HCT116 (cell line): ENCODE results near the gene CLCA4.

Experiments used
- CEBPB ChIP-seq: IDR thresholded peaks from 2 replicates; pipeline ENCODE4 v1.6.1; 2012; ENCODE audit warnings: low read depth
- EZH2 ChIP-seq: fragments of 200-600 bp; sonication (generic); IDR thresholded peaks from 2 replicates; pipeline ENCODE4 v1.6.1; 2017; ENCODE audit warnings: antibody characterized with exemption, mixed run types
- EZH2phosphoT487 ChIP-seq: fragments of 200-600 bp; IDR thresholded peaks from 2 replicates; pipeline ENCODE4 v1.6.1; 2018; ENCODE audit warnings: antibody characterized with exemption, borderline replicate concordance
- FOSL1 ChIP-seq: IDR thresholded peaks from 2 replicates; pipeline ENCODE4 v1.6.1; 2012; ENCODE audit warnings: low read depth
- JUND ChIP-seq: IDR thresholded peaks from 2 replicates; pipeline ENCODE4 v1.6.1; 2012
- POLR2A ChIP-seq: IDR thresholded peaks from 2 replicates; pipeline ENCODE4 v1.7.0; 2011; ENCODE audit warnings: borderline replicate concordance; ENCODE audit not compliant: insufficient read depth, insufficient read length; ENCODE audit errors: extremely low read depth
- POLR2AphosphoS5 ChIP-seq: IDR thresholded peaks from 2 replicates; pipeline ENCODE4 v1.6.1; 2011; ENCODE audit warnings: mild to moderate bottlenecking, low read depth, low read length, moderate library complexity
- ZBTB33 ChIP-seq: IDR thresholded peaks from 2 replicates; pipeline ENCODE4 v1.6.1; 2011; ENCODE audit warnings: mild to moderate bottlenecking, low read length, moderate library complexity; ENCODE audit not compliant: insufficient replicate concordance; ENCODE audit errors: extremely low read depth
- ZNF274 ChIP-seq: fragments of 200-500 bp; sonication (Bioruptor generic); IDR thresholded peaks from 2 replicates; pipeline ENCODE4 v1.6.1; 2014; ENCODE audit warnings: mild to moderate bottlenecking, low read depth, low read length, inconsistent platforms
- TF ChIP-seq, protein P1 (sequence below), 3 experiments: fragments of 200-600 bp in 1 of 3; sonication (generic) in 1 of 3; IDR thresholded peaks in 2 of 3; conservative IDR thresholded peaks in 1 of 3; 2 replicates each; pipeline ENCODE4 v1.5.1; 2012 to 2017; ENCODE audit warnings: low read depth in 2 of 3, low read length in 2 of 3, antibody characterized with exemption in 1 of 3, borderline replicate concordance in 1 of 3, control low read depth in 1 of 3, mild to moderate bottlenecking in 1 of 3, mixed read lengths in 1 of 3, mixed run types in 1 of 3, moderate library complexity in 1 of 3; ENCODE audit not compliant: insufficient read depth in 1 of 3

- TF ChIP-seq, protein P1, sequence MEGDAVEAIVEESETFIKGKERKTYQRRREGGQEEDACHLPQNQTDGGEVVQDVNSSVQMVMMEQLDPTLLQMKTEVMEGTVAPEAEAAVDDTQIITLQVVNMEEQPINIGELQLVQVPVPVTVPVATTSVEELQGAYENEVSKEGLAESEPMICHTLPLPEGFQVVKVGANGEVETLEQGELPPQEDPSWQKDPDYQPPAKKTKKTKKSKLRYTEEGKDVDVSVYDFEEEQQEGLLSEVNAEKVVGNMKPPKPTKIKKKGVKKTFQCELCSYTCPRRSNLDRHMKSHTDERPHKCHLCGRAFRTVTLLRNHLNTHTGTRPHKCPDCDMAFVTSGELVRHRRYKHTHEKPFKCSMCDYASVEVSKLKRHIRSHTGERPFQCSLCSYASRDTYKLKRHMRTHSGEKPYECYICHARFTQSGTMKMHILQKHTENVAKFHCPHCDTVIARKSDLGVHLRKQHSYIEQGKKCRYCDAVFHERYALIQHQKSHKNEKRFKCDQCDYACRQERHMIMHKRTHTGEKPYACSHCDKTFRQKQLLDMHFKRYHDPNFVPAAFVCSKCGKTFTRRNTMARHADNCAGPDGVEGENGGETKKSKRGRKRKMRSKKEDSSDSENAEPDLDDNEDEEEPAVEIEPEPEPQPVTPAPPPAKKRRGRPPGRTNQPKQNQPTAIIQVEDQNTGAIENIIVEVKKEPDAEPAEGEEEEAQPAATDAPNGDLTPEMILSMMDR (IDR thresholded peaks at IDR 0.05 in 2 of 3, conservative IDR thresholded peaks at IDR 0.05 in 1 of 3; ENCODE audit: borderline replicate concordance in 1 of 3, insufficient read depth in 1 of 3, low read depth in 2 of 3, low read length in 2 of 3) = no peak
- TF ChIP-seq ZNF274 (no peak), POLR2AphosphoS5 (no peak), EZH2 (no peak), POLR2A (no peak), FOSL1 (no peak), CEBPB (no peak), ZBTB33 (no peak), JUND (no peak), EZH2phosphoT487 (no peak)
Measured at GRCh38 chr1:86538775-86539174, 8.1 kb upstream of the CLCA4 start.
